GM12872 (cell line): ENCODE results near the gene UQCC3.

ENCODE experiments used
- CTCF ChIP-seq: IDR thresholded peaks from 3 replicates; pipeline ENCODE4 v1.5.1; 2011; ENCODE audit warnings: low read depth, mild to moderate bottlenecking, low read length, moderate library complexity; ENCODE audit not compliant: insufficient read depth

UQCC3 gene

GRCh38 chr11:62708793-62709192, 37.3 kb downstream of the UQCC3 start:
- TF ChIP-seq CTCF: no peak

- no peak for TF ChIP-seq CTCF
Observed at GRCh38 chr11:62709247-62710000, 38.0 kb downstream of the UQCC3 start.

GRCh38 chr11:62710001-62710345, 38.5 kb downstream of the UQCC3 start:
- TF ChIP-seq CTCF: no peak

GRCh38 chr11:62712276-62712812, 40.9 kb downstream of the UQCC3 start:
- no peak for TF ChIP-seq CTCF

GRCh38 chr11:62712861-62713260, 41.4 kb downstream of the UQCC3 start:
- no peak for TF ChIP-seq CTCF

- no peak for TF ChIP-seq CTCF
Observed at GRCh38 chr11:62713343-62713742, 41.9 kb downstream of the UQCC3 start.

GRCh38 chr11:62715150-62716130, 44.0 kb downstream of the UQCC3 start:
- no peak for TF ChIP-seq CTCF
